OCI-LY1 (cell line): Measurements from ENCODE around the gene SMYD3.

Experiments used
- EZH2 ChIP-seq: fragments of 200-600 bp; sonication (generic), shearing (Covaris generic); IDR thresholded peaks from 2 replicates; pipeline ENCODE4 v1.8.0; 2017; ENCODE audit warnings: borderline replicate concordance, mixed run types, mild to moderate bottlenecking, antibody characterized with exemption, low read length, moderate library complexity, mixed read lengths
- TF ChIP-seq, protein P1 (sequence below): fragments of 200-600 bp; sonication (generic), shearing (Covaris generic); IDR thresholded peaks from 2 replicates; pipeline ENCODE4 v1.5.1; 2017; ENCODE audit warnings: mild to moderate bottlenecking, antibody characterized with exemption, low read length, moderate library complexity, mixed read lengths

DNA sequence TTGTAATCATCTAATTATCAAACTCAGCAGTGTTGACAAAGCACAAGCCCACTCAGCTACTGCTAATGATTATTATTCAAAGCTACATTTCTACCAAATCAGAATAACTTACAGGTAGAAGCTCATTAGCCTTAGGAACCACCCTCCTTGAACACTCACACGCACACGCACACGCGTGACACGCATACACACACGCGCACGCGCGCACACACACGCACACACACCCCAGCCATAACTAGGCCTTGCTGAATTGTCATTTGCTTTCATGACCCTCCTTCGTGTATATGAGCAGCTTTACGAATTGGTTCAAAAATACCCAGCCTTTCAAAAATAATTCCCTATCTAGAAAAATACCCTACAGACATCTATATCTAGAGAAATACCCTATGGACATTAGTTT lies 195.6 kb downstream of the SMYD3 start:
- TF ChIP-seq, protein P1, sequence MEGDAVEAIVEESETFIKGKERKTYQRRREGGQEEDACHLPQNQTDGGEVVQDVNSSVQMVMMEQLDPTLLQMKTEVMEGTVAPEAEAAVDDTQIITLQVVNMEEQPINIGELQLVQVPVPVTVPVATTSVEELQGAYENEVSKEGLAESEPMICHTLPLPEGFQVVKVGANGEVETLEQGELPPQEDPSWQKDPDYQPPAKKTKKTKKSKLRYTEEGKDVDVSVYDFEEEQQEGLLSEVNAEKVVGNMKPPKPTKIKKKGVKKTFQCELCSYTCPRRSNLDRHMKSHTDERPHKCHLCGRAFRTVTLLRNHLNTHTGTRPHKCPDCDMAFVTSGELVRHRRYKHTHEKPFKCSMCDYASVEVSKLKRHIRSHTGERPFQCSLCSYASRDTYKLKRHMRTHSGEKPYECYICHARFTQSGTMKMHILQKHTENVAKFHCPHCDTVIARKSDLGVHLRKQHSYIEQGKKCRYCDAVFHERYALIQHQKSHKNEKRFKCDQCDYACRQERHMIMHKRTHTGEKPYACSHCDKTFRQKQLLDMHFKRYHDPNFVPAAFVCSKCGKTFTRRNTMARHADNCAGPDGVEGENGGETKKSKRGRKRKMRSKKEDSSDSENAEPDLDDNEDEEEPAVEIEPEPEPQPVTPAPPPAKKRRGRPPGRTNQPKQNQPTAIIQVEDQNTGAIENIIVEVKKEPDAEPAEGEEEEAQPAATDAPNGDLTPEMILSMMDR: no peak
- TF ChIP-seq EZH2: no peak
